ENCODE data around the gene GPD1. TPM values are rescaled to one million over a fixed set of nuclear protein-coding genes. Genes with fewer than 3 reads are reported as not detected.
"Not testable (repeated sequence)": the region's sequence is repeated elsewhere in the genome, so short reads cannot be mapped to it uniquely, and the experiment has no call there.

GPD1 gene
- total RNA-seq, 1 donor from 2014 or later: 0.48 TPM

DNA sequence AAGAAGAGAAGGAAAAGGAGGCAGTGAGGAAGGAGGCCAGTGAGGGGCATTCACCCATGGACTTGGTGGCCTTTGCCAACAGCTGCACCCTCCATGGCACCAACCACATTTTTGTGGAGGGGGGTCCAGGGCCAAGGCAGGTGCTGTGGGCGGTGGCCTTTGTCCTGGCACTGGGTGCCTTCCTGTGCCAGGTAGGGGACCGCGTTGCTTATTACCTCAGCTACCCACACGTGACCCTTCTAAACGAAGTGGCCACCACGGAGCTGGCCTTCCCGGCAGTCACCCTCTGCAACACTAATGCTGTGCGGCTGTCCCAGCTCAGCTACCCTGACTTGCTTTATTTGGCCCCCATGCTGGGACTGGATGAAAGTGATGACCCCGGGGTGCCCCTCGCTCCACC lies 30.1 kb upstream of the GPD1 start:
- no peak for DNase-seq (ENCODE audit: low spot score)

DNA sequence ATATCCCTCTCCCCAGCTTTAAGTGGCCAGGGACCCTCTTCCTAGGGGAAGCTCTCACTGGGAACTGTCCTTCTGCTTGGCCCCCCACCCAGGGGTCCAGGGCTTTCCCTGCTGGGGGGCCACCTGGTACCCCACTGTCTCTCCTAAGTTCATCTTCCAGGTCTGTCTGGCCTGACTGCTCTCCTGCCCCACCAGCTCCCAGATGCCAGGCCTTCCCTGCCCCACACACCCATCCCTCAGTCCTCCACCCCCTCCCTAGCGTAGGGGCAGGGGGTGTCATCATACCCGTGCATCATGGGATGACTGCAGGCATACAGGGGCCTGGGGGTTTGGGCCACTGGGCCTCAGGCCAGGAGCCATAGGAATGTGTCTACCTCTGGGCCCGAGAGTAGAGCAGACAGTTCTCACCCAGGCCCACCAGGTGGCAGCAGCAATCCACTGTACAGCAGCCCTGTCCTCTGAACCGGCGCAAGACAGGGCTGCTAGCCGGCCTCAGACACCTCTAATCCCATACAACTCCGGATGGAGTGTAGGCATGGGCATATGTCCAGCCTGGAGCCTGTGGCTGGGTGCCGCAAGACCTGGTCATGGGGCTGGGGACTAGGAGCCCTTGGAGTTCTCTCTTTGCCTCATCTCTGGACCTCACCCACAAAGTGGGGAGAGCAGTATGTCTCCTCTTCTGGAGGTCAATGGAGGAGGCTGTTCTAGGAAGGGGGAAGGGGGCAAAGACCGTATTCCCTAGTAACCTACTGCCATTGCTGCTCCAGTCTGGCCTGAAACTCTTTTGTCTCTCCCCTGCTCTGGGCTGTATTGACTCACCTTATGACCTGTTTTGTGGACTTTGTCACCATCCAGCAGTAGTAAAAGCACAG lies 28.6 kb upstream of the GPD1 start:
- peak; percentile 82 for DNase-seq (ENCODE audit: low spot score)

DNA sequence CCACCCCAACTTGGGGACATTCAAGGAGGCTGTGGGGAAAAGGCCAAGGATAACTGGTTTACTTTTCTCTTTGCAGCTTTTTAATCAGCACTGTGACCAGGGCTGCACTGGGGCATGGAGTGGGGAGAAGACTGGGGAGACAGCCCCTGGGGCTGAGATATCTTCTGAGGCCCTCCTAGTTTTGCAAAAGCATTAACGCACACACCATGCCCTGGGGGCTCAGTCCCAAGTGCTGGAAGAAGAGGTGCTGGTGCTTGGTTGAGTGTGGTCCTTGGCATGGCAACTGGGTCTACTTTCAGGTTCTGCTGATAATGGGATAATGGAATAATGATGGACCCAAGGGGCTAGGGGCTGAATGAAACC lies 28.0 kb upstream of the GPD1 start:
- DNase-seq (ENCODE audit: low spot score): no peak

DNA sequence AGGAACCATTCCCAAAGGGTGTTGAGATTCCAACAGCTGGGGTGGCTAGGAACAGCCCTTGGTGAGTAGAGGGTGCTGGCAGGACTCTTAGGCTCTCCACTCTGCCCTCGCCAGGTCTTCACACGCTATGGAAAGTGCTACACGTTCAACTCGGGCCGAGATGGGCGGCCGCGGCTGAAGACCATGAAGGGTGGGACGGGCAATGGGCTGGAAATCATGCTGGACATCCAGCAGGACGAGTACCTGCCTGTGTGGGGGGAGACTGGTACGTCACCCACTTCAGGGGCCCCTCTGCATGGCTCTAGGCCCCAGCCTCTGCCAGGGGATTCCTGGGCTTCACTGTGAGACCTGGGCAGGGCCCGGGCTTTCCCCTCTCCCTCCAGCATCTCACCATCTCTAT lies 26.7 kb upstream of the GPD1 start:
- DNase-seq (ENCODE audit: low spot score): no peak

DNA sequence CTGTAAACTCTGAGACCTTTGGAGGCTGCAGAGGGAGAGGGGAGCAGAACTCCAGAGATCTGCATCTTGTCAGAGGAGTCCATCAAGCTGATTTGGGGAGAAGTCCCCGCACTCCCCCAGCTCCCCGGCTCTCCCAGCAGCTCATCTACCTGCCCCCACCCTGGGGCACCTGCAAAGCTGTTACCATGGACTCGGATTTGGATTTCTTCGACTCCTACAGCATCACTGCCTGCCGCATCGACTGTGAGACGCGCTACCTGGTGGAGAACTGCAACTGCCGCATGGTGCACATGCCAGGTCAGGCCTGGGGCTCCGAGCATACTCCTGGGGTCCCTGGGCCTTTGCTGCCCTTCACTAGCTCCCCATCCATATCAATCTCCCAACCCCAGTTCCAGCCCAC lies 25.5 kb upstream of the GPD1 start:
- no peak for DNase-seq (ENCODE audit: low spot score)

DNA sequence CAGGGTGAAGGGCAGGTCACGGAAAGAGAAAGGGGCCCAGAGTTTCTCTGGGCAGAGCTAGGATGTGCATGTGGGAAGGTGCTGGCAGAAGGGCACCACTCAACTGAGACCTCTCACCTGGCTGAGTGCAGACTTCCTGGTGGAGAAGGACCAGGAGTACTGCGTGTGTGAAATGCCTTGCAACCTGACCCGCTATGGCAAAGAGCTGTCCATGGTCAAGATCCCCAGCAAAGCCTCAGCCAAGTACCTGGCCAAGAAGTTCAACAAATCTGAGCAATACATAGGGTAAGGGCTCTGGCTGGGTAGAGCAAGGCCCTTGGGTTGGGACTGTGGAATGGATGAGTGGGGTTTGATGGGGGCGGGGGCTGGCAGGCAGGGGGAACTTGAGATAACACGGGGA lies 24.0 kb upstream of the GPD1 start:
- no peak for DNase-seq (ENCODE audit: low spot score)

DNA sequence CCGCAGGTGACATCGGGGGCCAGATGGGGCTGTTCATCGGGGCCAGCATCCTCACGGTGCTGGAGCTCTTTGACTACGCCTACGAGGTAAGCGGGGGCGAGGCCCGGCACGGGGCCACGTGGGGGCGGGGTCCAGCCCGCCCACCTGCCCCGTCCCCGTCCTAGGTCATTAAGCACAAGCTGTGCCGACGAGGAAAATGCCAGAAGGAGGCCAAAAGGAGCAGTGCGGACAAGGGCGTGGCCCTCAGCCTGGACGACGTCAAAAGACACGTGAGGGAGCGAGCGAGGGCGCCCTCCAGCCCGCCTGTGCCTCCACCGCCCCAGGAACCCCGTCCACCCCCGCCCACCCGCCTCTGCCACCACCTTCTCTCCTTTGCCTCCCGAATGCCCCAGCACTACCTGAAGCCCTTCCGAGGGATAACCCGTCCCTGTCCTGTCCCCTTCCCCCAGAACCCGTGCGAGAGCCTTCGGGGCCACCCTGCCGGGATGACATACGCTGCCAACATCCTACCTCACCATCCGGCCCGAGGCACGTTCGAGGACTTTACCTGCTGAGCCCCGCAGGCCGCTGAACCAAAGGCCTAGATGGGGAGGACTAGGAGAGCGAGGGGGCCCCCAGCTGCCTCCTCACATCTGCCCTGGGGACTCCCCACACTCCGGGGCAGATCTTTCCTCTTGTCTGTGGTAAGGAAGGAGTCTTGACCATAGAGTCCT lies 22.6 kb upstream of the GPD1 start:
- DNase-seq (ENCODE audit: low spot score): no peak

DNA sequence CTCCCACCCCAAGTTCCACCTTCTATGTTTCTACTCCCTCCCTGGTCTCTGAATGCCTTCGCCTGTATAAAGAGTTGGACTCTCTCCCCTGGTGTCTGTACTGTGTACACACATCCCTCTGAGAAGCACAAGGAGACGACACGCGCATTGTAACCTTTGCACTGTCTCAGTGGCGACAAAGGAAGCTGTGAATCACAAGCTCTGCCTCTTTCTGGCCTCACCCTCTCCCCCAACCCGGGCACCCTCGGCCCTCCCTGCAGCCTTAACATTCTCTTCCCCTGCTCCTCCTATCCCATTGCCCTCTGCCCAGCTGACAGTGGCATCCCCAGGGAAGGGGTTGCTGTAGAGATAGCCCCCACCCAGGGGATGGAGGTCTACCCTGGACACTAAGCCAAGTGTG lies 21.2 kb upstream of the GPD1 start:
- no peak for DNase-seq (ENCODE audit: low spot score)

DNA sequence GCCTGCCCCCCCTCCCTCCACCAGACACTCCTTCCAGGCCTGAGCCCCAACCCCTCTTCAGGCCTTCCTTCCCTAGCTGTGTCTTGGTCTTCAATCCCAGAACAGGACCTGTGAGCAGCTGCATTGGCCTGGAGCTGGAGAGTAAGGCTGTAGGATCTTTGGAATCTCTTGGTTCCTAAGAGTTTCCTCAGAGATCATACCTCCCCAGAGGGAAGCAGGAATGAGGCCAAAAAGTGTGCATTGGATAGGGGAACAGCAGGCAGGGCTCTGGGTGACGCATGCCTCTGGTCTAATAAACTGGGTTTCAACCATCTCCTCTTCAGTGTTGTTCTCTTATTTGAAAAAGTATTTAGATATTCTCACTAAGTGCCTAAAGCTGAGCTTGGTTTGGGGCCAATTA lies 20.5 kb upstream of the GPD1 start:
- DNase-seq (ENCODE audit: low spot score): no peak

DNA sequence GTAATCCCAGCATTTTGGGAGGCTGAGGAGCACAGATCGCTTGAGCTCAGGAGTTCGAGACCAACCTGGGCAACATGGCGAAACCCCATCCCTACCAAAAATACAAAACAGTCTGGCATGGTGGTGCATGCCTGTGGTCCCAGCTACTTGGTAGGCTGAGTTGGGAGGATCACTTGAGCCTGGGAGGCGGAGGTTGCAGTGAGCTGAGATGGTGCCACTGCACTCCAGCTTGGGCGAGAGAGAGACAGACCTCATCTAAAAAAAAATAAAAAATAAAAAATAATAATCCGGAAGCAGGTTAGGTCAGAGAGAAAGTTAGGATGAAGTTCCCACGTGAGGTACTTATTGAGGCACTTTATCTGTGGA lies 19.4 kb upstream of the GPD1 start:
- DNase-seq (ENCODE audit: low spot score): not testable (repeated sequence)

DNA sequence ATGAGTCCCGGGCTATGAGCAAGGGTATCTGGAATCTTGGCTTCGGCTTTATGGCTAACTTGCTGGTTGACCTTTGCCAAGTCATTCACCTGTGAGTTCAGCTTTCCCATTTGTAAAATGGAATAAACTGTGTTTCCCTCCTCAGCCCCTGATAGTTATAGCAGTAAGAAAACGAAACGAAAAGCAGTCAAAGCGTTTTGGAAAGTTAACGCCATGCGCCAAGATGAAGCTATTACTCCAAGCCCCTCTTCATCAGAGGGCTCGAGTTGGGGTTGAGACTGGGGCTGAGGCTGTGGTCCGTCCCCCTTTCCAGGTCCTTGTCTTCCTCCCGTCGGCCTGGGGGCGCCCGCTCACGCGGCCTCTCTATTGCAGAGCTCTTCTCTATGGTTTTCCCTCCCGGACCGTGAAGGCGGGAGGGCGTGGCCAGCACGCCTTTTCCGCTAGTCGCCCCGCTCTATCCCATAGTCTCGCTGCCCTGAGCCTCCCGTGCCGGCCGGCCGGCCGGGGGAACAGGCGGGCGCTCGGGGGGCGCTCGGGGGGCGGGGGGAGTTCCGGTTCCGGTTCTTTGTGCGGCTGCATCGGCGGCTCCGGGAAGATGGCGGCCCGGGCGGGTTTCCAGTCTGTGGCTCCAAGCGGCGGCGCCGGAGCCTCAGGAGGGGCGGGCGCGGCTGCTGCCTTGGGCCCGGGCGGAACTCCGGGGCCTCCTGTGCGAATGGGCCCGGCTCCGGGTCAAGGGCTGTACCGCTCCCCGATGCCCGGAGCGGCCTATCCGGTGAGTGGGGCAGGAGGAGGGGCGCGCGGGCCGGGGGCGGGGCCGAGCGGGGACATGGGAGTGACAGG lies 18.8 kb upstream of the GPD1 start, which contains the start of gene SMARCD1:
Gene SMARCD1, plus strand, starts transcription at position 568 of the 840 bp plus-strand sequence. Its CDS starts 28 bp downstream, at position 596.
- DNase-seq (ENCODE audit: low spot score): peak; percentile 96

DNA sequence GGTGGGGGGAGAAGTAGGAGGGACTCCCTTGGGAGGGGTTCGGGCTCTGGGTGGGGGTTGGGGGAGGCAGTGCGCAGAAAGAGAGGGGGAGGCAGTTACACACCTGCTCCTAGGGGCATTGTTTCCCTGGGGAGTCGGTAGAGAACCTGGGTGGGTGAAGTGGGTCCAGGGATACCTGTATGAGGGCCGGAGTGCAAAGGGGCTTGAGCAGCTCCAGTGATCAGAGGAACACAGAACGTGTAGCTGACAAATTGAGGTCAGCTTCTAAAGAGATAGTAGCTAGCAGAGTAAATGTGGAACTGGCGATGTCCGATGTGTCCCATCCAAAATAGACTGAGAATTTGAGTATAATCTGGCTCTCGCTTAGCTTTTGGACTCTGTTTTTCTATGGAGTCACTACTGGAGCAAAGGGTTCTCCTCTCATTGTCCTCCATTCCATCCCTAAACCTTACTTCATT lies 18.2 kb upstream of the GPD1 start:
- DNase-seq (ENCODE audit: low spot score): no peak

DNA sequence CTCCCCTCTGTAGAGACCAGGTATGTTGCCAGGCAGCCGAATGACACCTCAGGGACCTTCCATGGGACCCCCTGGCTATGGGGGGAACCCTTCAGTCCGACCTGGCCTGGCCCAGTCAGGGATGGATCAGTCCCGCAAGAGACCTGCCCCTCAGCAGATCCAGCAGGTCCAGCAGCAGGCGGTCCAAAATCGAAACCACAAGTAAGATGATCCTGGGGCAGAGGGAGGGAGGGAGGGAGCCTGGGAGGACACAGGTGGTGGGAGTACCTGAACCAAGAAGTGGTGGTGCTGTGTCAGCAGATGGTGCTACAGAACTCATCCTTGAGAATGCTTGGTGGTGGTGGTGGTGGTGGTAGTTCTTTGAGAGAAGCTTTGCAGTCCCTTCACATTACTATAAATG lies 17.7 kb upstream of the GPD1 start:
- no peak for DNase-seq (ENCODE audit: low spot score)

DNA sequence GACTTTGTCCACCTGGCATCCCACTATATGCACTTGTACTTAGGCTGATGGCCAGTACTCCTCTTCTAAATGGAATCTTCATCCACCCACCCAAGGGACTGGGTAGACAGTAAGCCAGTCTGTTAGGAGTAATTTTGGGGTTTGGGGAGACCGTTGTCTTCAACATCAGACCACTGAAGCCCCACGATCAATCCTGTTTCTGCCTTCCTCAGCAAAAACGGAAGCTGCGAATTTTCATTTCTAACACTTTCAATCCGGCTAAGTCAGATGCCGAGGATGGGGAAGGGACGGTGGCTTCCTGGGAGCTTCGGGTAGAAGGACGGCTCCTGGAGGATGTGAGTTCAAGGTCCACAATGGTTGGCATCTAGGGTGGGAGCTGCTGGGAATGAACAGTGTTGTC lies 16.7 kb upstream of the GPD1 start:
- no peak for DNase-seq (ENCODE audit: low spot score)

DNA sequence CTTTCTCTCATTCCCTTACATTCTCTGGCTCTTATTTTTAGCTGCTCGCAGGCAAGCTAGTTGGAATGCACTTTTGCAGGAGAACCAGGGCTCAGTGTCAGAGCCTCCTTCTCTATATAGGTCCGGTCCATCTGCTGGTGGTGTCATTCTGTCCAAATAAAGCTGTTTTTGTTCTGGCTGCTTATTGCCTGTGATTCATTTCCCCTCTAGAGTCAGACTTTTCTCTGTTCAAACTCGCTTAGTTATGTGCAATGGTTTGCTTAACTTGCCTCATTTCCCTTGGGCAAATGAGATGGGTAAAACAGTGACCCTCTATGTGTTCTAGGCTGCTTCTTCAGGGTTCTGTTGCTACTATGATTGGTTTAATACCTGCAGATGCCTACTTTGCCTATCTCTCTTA lies 15.8 kb upstream of the GPD1 start:
- no peak for DNase-seq (ENCODE audit: low spot score)

DNA sequence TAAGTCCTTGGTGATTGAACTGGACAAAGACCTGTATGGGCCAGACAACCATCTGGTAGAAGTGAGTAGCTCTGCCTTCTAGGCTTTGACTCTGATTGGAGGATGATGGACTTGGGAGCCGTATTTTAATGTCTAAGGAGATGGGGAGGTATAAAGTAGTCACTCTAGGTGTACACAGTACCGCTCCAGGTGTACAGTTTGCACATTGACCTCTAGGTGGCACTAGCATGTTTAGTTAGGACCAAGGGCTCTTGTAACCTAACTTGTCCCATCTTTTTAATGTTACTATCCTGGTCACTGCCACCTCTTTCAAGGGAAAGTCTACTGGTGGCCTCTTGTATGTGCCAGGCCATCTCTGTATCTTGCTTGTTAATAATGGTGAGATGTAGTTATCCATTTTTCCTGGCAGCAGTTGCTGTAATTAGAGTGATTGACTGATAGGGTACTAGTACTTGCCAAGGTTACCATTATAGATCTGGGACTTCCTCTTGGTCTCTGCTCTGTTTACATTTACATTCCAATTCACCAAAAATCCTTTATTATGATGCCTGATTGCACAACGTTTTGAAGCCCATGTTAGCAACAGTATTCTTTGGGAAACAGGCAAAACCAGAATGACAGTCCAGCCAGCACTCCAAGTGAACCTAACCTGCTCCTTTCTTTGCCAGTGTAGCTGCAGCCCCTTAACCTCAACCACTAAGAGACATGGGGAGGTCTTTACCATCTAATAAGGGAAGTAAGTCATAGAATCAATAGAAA lies 15.1 kb upstream of the GPD1 start:
- DNase-seq (ENCODE audit: low spot score): peak; percentile 39

DNA sequence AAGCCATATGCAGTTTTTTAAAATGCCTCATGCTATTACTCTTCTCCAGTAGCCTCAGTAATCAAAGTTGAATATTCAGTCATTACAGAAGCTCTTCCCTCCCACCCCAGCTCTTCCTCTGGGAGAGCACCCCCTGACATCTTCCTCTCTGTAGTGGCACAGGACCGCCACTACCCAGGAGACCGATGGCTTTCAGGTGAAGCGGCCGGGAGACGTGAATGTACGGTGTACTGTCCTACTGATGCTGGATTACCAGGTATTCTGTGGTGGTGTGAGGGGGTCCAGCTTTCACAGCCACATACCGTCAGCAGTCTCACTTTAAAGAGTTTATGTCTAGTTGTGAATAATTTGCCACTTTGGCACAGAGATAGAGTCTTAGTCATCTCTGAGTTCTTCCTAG lies 14.1 kb upstream of the GPD1 start:
- no peak for DNase-seq (ENCODE audit: low spot score)

DNA sequence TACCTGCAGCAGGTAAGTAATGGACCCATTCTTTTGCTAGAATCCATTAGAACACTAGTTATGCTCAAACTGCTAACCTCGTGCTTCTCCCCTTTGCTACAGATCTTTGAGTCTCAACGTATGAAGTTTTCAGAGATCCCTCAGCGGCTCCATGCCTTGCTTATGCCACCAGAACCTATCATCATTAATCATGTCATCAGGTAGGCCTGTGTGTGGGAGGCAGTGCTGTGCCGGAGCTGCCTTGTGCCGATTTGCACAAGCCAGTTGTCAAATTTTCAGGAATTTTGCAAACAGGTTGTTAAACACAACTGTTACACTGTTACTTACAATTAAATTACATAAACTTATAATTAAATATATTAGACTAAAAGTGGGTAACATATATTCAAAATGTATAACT lies 13.4 kb upstream of the GPD1 start:
- no peak for DNase-seq (ENCODE audit: low spot score)

DNA sequence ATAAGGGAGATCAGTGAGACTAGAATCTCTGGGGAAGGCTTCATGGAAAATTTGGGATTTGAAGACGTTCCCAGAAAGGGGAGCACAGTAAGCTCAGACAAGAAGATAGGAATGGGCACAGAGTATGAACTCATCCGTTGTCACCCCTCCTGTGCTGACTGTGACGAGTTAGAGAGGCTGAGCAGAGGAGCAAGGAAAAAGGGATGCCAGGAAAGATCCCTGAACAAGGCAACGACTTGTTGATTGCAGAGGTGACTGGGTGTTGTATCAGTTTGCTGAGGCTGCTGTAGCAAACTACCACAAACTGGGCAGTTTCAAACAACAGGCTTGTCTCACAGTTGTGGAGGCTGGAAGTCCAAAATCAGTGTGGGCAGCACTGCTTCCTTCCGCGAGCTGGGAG lies 5.9 kb upstream of the GPD1 start:
- no peak for DNase-seq (ENCODE audit: low spot score)

DNA sequence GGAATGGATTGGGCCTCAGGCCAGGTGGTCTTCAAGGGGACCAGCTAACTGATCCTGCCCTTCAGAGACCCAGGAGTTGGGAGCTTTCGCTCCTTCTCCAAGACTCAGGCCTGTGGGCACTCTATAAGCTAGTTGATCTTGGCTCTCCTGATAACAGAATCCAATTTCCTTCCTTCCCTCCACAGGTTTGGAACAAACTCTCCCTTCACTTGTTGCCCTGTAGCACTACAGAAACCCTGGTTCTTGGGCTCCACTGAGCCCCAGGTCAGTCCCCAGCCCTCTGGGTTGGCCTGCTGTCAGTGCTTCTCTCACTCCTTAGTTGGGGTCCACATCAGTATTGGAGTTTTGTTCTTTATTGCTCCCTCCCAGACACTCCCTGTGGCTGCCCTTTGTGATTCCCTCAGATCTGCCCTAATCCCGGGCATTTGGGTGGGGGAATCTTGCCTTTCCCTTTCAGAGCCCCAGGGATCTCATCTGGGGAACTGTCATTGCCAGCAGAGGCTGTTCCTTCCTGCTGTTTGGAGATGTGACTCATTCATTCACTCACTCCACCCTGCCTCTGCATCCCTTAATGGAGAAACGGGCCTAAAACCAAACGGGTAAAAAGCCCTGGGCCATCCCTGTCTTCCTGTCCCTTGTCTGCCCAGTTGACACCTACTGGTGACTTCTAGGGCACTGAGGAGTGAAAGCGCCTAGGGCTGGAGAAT lies 4.4 kb upstream of the GPD1 start:
- DNase-seq (ENCODE audit: low spot score): peak; percentile 54

DNA sequence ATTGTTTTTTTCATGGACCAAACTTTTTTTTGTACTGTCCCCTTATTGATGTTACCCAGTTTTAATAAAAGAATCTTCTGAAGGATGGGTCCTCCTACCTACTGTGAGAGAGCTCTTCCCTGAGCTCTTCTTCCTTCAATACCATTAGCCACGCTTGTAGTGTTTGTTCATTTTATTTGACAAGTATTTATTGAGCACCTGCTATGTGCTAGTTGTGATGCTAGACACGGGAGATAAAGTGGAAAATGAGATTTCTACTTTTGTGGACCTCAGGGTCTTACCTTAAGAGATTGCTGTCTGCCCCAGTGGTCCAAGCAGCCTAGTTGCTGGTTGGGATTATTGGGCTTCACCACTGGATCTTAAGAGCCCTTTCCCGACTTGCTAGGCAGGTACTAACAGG lies 3.2 kb upstream of the GPD1 start:
- DNase-seq (ENCODE audit: low spot score): no peak
